ENCODE measurements around the gene PMM2.
A peak's percentile ranks its signal among the peaks of the same experiment; 100 is the strongest.
"Not testable (repeated sequence)": the region's sequence is repeated elsewhere in the genome, so short reads cannot be mapped to it uniquely, and the experiment has no call there.

The PMM2 gene

GRCh38 chr16:8797364-8798173 lies at the start of gene PMM2, which contains the start of gene TMEM186:
PMM2 (plus strand) TSS chr16:8797839; CDS start chr16:8797883, 44 bp downstream.
TMEM186 (minus strand) TSS chr16:8797639; CDS start chr16:8797614, 25 bp downstream.
- peak; percentile 95 for DNase-seq (ENCODE audit: low read depth)
- H3K4me3 ChIP-seq (ENCODE audit: low read length), result peak within 1 kb of the TSS; percentile 96

GRCh38 chr16:8748944-8749343 lies 48.7 kb upstream of the PMM2 start:
- not testable (repeated sequence) for DNase-seq (ENCODE audit: low read depth); H3K4me3 ChIP-seq (ENCODE audit: low read length)

More at GRCh38 chr16:8797364-8798173, at the start of gene PMM2, which contains the start of gene TMEM186:
- TF ChIP-seq CTCF (conservative IDR thresholded peaks at IDR 0.05; ENCODE audit: low read length), result no peak

- peak; percentile 83 for DNase-seq (ENCODE audit: low read depth)
- TF ChIP-seq CTCF (conservative IDR thresholded peaks at IDR 0.05; ENCODE audit: low read length), result no peak
- H3K4me3 ChIP-seq (ENCODE audit: low read length), result no peak overlapping the region
These were observed 45.9 kb upstream of the PMM2 start for GRCh38 chr16:8751481-8752311.

- no peak overlapping the region for H3K4me3 ChIP-seq (ENCODE audit: low read length)
- no peak for TF ChIP-seq CTCF (conservative IDR thresholded peaks at IDR 0.05; ENCODE audit: low read length)
- no peak for DNase-seq (ENCODE audit: low read depth)
These were observed 44.9 kb upstream of the PMM2 start for GRCh38 chr16:8752706-8753105.

GRCh38 chr16:8753416-8754054 lies 44.1 kb upstream of the PMM2 start:
- no peak for TF ChIP-seq CTCF (conservative IDR thresholded peaks at IDR 0.05; ENCODE audit: low read length)
- DNase-seq (ENCODE audit: low read depth), result no peak
- no peak overlapping the region for H3K4me3 ChIP-seq (ENCODE audit: low read length)

GRCh38 chr16:8756755-8757154 lies 40.9 kb upstream of the PMM2 start:
- H3K4me3 ChIP-seq (ENCODE audit: low read length), result no peak overlapping the region
- DNase-seq (ENCODE audit: low read depth), result no peak
- TF ChIP-seq CTCF (conservative IDR thresholded peaks at IDR 0.05; ENCODE audit: low read length), result no peak

GRCh38 chr16:8758022-8758421 lies 39.6 kb upstream of the PMM2 start:
- TF ChIP-seq CTCF (conservative IDR thresholded peaks at IDR 0.05; ENCODE audit: low read length), result no peak
- no peak overlapping the region for H3K4me3 ChIP-seq (ENCODE audit: low read length)
- no peak for DNase-seq (ENCODE audit: low read depth)

Data from AG10803 (cell line).